Subcutaneous adipose tissue (tissue), 4 donors: ENCODE measurements around the gene RPL3. TPM values are rescaled to one million over a fixed set of nuclear protein-coding genes. Genes with fewer than 3 reads are reported as not detected.

Source experiments
- CTCF ChIP-seq: fragments of 450-650 bp; IDR thresholded peaks from one replicate; pipeline ENCODE4 v1.5.1; 2016; ENCODE audit warnings: low read depth, mild to moderate bottlenecking, control low read depth, antibody characterized with exemption, moderate library complexity
- total RNA-seq, 4 donors: library from RNA; depleted of rRNA; stranded (reverse); fragments of >200 nt; gene quantifications; one replicate each; pipeline ENCODE4 v1.1.0, GENCODE V29; 2016

The RPL3 gene
- total RNA-seq, 4 donors from 2014 or later = 1,287 to 1,894 (median 1,495) TPM

- no peak for TF ChIP-seq CTCF
Observed at GRCh38 chr22:39355080-39355479, 35.7 kb upstream of the RPL3 start.

- no peak for TF ChIP-seq CTCF
Observed at GRCh38 chr22:39353346-39353745, 33.9 kb upstream of the RPL3 start.

DNA sequence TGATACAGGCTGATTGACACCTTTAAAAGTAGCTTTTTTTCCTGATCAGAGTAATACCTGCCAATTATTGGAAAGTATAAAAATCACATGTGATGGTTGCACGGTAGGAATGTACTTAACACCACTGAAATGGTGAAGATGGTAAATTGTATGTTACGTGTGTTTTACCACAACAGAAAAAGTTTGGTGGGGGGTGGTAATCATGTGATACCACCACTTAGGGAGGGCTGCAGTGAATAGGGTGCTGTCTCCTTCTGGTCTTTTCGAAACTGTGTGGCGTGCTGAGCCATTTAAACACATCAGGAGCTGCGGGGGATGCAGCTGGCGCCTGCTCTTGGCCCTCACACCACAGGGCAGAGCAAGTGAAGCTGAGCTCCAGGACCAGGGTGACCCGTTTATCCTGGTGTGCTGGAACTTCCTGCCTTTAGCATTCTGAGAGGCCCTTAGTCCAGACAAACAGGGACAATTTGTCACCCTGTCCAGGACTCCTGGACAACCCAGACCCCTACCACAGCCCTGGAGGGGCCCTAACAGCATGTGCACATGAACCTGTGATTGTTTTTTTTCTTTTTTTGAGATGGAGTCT is 33.0 kb upstream of the RPL3 start:
- no peak for TF ChIP-seq CTCF

GRCh38 chr22:39351689-39352214 is 32.3 kb upstream of the RPL3 start:
- TF ChIP-seq CTCF = no peak

- TF ChIP-seq CTCF = no peak
Observed at GRCh38 chr22:39350757-39351688, 31.6 kb upstream of the RPL3 start.

- TF ChIP-seq CTCF = no peak
Observed at GRCh38 chr22:39349967-39350726, 30.7 kb upstream of the RPL3 start, which contains the start of gene SYNGR1. SYNGR1 (plus strand) TSS chr22:39349991; CDS start chr22:39350011, 20 bp downstream.
